Vagina (tissue), 2 donors: Measurements from ENCODE around the gene IQGAP2. TPM values are rescaled to one million over a fixed set of nuclear protein-coding genes. Genes with fewer than 3 reads are reported as not detected.

Source experiments
- DNase-seq, 2 donors: peaks; one replicate each; pipeline ENCODE4 v3.0.0-alpha.2; 2017; ENCODE audit errors: extremely low spot score in 2 of 2
- H3K27ac ChIP-seq: fragments of 200-600 bp; sonication (generic); one replicate; pipeline ENCODE4 v1.5.1; 2019
- H3K27me3 ChIP-seq: fragments of 200-600 bp; sonication (generic); one replicate; pipeline ENCODE4 v1.5.1; 2019
- H3K36me3 ChIP-seq, 2 donors: fragments of 200-600 bp; sonication (generic); one replicate each; pipeline ENCODE4 v1.5.1; 2017 to 2019
- H3K4me1 ChIP-seq: fragments of 200-600 bp; sonication (generic); one replicate; pipeline ENCODE4 v1.5.1; 2019
- H3K4me3 ChIP-seq, 2 donors: fragments of 200-600 bp; sonication (generic); 1 replicate in 1 of 2; 2 replicates in 1 of 2; pipeline ENCODE4 v1.5.1; 2016 to 2019
- H3K9me3 ChIP-seq: fragments of 200-600 bp; sonication (generic); one replicate; pipeline ENCODE4 v1.5.1; 2019
- CTCF ChIP-seq, 3 experiments: fragments of 450-650 bp in 2 of 3; fragments of 200-600 bp in 1 of 3; sonication (generic) in 1 of 3; IDR thresholded peaks; one replicate each; pipeline ENCODE4 v1.5.1; 2017 to 2019; ENCODE audit warnings: antibody characterized with exemption in 3 of 3, mild to moderate bottlenecking in 2 of 3, moderate library complexity in 2 of 3
- POLR2A ChIP-seq, 2 donors: fragments of 450-650 bp; IDR thresholded peaks; one replicate each; pipeline ENCODE4 v1.6.1; 2017; ENCODE audit warnings: antibody characterized with exemption in 2 of 2, mild to moderate bottlenecking in 2 of 2, moderate library complexity in 2 of 2
- POLR2AphosphoS5 ChIP-seq, 2 donors: sonication (generic); formaldehyde crosslinking; IDR thresholded peaks; one replicate each; pipeline ENCODE4 v1.9.0; 2017; ENCODE audit warnings: antibody characterized with exemption in 2 of 2, mild to moderate bottlenecking in 2 of 2, low read depth in 1 of 2; ENCODE audit not compliant: insufficient read depth in 1 of 2
- intact Hi-C: fragments of 100-400 bp; cut with DNase I; formaldehyde crosslinking; loops from one replicate; pipeline ENCODE4 v1.15.1; 2023
- total RNA-seq: library from RNA; depleted of rRNA; stranded (reverse); fragments of >200 nt; gene quantifications from one replicate; pipeline ENCODE4 v1.2.3, GENCODE V29; 2016

IQGAP2 gene
- total RNA-seq, 1 donor from 2014 or later: 8.6 TPM

- H3K36me3 ChIP-seq: no peaks in the 10 kb centered on the region
- H3K4me1 ChIP-seq: no peaks in the 10 kb centered on the region
- intact Hi-C loops: no loop called here
- no peaks in the 10 kb centered on the region for H3K9me3 ChIP-seq
- DNase-seq: no peak
- no peaks in the 10 kb centered on the region for H3K27me3 ChIP-seq
- no peak overlapping the region for H3K4me3 ChIP-seq
- no peak overlapping the region for H3K27ac ChIP-seq
- TF ChIP-seq CTCF (IDR thresholded peaks at IDR 0.05) (no peak), POLR2A (IDR thresholded peaks at IDR 0.05) (no peak), POLR2AphosphoS5 (IDR thresholded peaks at IDR 0.05; ENCODE audit: insufficient read depth in 1 of 2, low read depth in 1 of 2) (no peak)
These were observed 183.4 kb downstream of the IQGAP2 start for GRCh38 chr5:76586531-76586930.

GRCh38 chr5:76590027-76590426 is 186.9 kb downstream of the IQGAP2 start:
- no peaks in the 10 kb centered on the region for H3K27me3 ChIP-seq
- no peak for TF ChIP-seq POLR2A (IDR thresholded peaks at IDR 0.05)
- intact Hi-C loops: no loop called here

GRCh38 chr5:76591366-76591765 is 188.3 kb downstream of the IQGAP2 start:
- no peaks in the 10 kb centered on the region for H3K4me1 ChIP-seq
- intact Hi-C loops: no loop called here

More at GRCh38 chr5:76590027-76590426, 186.9 kb downstream of the IQGAP2 start:
- H3K9me3 ChIP-seq: no peaks in the 10 kb centered on the region
- DNase-seq: no peak
- no peaks in the 10 kb centered on the region for H3K36me3 ChIP-seq
- no peaks in the 10 kb centered on the region for H3K4me1 ChIP-seq
- no peak overlapping the region for H3K27ac ChIP-seq
- H3K4me3 ChIP-seq: no peak overlapping the region

GRCh38 chr5:76592692-76593091 is 189.6 kb downstream of the IQGAP2 start:
- H3K36me3 ChIP-seq: no peaks in the 10 kb centered on the region
- no peaks in the 10 kb centered on the region for H3K9me3 ChIP-seq
- intact Hi-C loops: no loop called here
- H3K27me3 ChIP-seq: no peaks in the 10 kb centered on the region
- no peak for DNase-seq
- no peaks in the 10 kb centered on the region for H3K4me1 ChIP-seq
- TF ChIP-seq POLR2A (IDR thresholded peaks at IDR 0.05) (no peak), CTCF (IDR thresholded peaks at IDR 0.05) (no peak), POLR2AphosphoS5 (IDR thresholded peaks at IDR 0.05; ENCODE audit: insufficient read depth in 1 of 2, low read depth in 1 of 2) (no peak)
- H3K4me3 ChIP-seq: no peak overlapping the region
- no peak overlapping the region for H3K27ac ChIP-seq

More at GRCh38 chr5:76591366-76591765, 188.3 kb downstream of the IQGAP2 start:
- Histone ChIP-seq H3K36me3 (no peaks in the 10 kb centered on the region), H3K27me3 (no peaks in the 10 kb centered on the region), H3K9me3 (no peaks in the 10 kb centered on the region), H3K27ac (no peak overlapping the region), H3K4me3 (no peak overlapping the region)
- no peak for DNase-seq
- TF ChIP-seq POLR2A (IDR thresholded peaks at IDR 0.05) (no peak), CTCF (IDR thresholded peaks at IDR 0.05) (no peak), POLR2AphosphoS5 (IDR thresholded peaks at IDR 0.05; ENCODE audit: insufficient read depth in 1 of 2, low read depth in 1 of 2) (no peak)

- TF ChIP-seq CTCF (IDR thresholded peaks at IDR 0.05) (no peak), POLR2A (IDR thresholded peaks at IDR 0.05) (no peak), POLR2AphosphoS5 (IDR thresholded peaks at IDR 0.05; ENCODE audit: insufficient read depth in 1 of 2, low read depth in 1 of 2) (no peak)
- no peaks in the 10 kb centered on the region for H3K4me1 ChIP-seq
- no peaks in the 10 kb centered on the region for H3K9me3 ChIP-seq
- no peaks in the 10 kb centered on the region for H3K36me3 ChIP-seq
- intact Hi-C loops: no loop called here
- no peak overlapping the region for H3K4me3 ChIP-seq
- no peak overlapping the region for H3K27ac ChIP-seq
- no peaks in the 10 kb centered on the region for H3K27me3 ChIP-seq
- no peak for DNase-seq
These were observed 191.0 kb downstream of the IQGAP2 start for GRCh38 chr5:76594107-76594506.
